ENCODE data around the gene MPZL2. TPM values are rescaled to one million over a fixed set of nuclear protein-coding genes. Genes with fewer than 3 reads are reported as not detected.

The MPZL2 gene
- polyA plus RNA-seq, 4 donors = 22.3 to 24.5 (median 23.6) TPM

Other genes with a start within 250 kb of the MPZL2 start
- 10 to 100 TPM; 27.6 to 33.1 (median 29.1) TPM for gene TMPRSS4, start 187.2 kb downstream of the MPZL2 start, polyA plus RNA-seq (ENCODE audit: insufficient read length in 4 of 4)
- gene SMIM35, start 177.3 kb downstream of the MPZL2 start, polyA plus RNA-seq (ENCODE audit: insufficient read length in 4 of 4) = under 1 TPM; 0.08 to 0.29 (median 0.13) TPM
- gene SCN4B, start 111.5 kb downstream of the MPZL2 start, polyA plus RNA-seq (ENCODE audit: insufficient read length in 4 of 4) = 1 to 10 TPM in 2 of 4 donors, under 1 TPM in 2; 0.89 to 1.6 (median 1.1) TPM
- 1 to 10 TPM; 4.4 to 4.9 (median 4.7) TPM for gene SCN2B, start 87.7 kb downstream of the MPZL2 start, polyA plus RNA-seq (ENCODE audit: insufficient read length in 4 of 4)
- 1 to 10 TPM; 1.7 to 2.9 (median 2.7) TPM for gene JAML, start 39.3 kb downstream of the MPZL2 start, polyA plus RNA-seq (ENCODE audit: insufficient read length in 4 of 4)
- gene MPZL3, start 11.9 kb downstream of the MPZL2 start, polyA plus RNA-seq (ENCODE audit: insufficient read length in 4 of 4) = 1 to 10 TPM; 5.4 to 6.3 (median 6.0) TPM
- 1 to 10 TPM in 1 of 4 donors, under 1 TPM in 3; 0.28 to 1.2 (median 0.53) TPM for gene CD3E, start 40.4 kb upstream of the MPZL2 start, polyA plus RNA-seq (ENCODE audit: insufficient read length in 4 of 4)
- gene CD3D, start 78.4 kb upstream of the MPZL2 start, polyA plus RNA-seq (ENCODE audit: insufficient read length in 4 of 4) = under 1 TPM; 0.24 to 0.95 (median 0.44) TPM
- gene CD3G, start 80.0 kb upstream of the MPZL2 start, polyA plus RNA-seq (ENCODE audit: insufficient read length in 4 of 4) = under 1 TPM; 0.15 to 0.47 (median 0.19) TPM
- gene UBE4A, start 95.3 kb upstream of the MPZL2 start, polyA plus RNA-seq (ENCODE audit: insufficient read length in 4 of 4) = 10 to 100 TPM; 35.7 to 43.2 (median 41.0) TPM
- gene ATP5MG, start 137.3 kb upstream of the MPZL2 start, polyA plus RNA-seq (ENCODE audit: insufficient read length in 4 of 4) = 100 to 1,000 TPM; 398 to 470 (median 428) TPM
- gene KMT2A, start 172.2 kb upstream of the MPZL2 start, polyA plus RNA-seq (ENCODE audit: insufficient read length in 4 of 4) = 10 to 100 TPM; 34.4 to 41.7 (median 40.2) TPM

Measured in right renal pelvis (tissue), 4 donors.